Mesodermal cell (in vitro differentiated cells): ENCODE measurements around the gene OPCML.

Source experiments
- H3K27ac ChIP-seq: 2 replicates; pipeline ENCODE4 v1.7.0; 2013; ENCODE audit warnings: mild to moderate bottlenecking, low read depth, low read length, moderate library complexity; ENCODE audit not compliant: severe bottlenecking
- H3K36me3 ChIP-seq: 2 replicates; pipeline ENCODE4 v1.7.1; 2013; ENCODE audit warnings: mild to moderate bottlenecking, low read length, moderate library complexity; ENCODE audit not compliant: control insufficient read depth, insufficient read depth
- H3K4me1 ChIP-seq: one replicate; pipeline ENCODE4 v1.7.1; 2013; ENCODE audit warnings: mild to moderate bottlenecking, low read length; ENCODE audit not compliant: insufficient read depth, control insufficient read depth, poor library complexity, severe bottlenecking
- H3K4me3 ChIP-seq: 2 replicates; pipeline ENCODE4 v1.7.0; 2013; ENCODE audit warnings: low read length, control low read depth, mild to moderate bottlenecking; ENCODE audit not compliant: insufficient read depth, poor library complexity, severe bottlenecking; ENCODE audit errors: extremely low read depth
- H3K9me3 ChIP-seq: 2 replicates; pipeline ENCODE4 v1.7.1; 2013; ENCODE audit warnings: mild to moderate bottlenecking, low read length, moderate library complexity; ENCODE audit not compliant: control insufficient read depth
- WGBS, 2 experiments: methylation state at CpG; one replicate each; pipeline ENCODE4 v1.1.5; 2013; ENCODE audit warnings: missing lambda C conversion rate in 2 of 2; ENCODE audit not compliant: insufficient coverage in 2 of 2; 5-methylcytosine and 5-hydroxymethylcytosine counted together

OPCML gene

DNA sequence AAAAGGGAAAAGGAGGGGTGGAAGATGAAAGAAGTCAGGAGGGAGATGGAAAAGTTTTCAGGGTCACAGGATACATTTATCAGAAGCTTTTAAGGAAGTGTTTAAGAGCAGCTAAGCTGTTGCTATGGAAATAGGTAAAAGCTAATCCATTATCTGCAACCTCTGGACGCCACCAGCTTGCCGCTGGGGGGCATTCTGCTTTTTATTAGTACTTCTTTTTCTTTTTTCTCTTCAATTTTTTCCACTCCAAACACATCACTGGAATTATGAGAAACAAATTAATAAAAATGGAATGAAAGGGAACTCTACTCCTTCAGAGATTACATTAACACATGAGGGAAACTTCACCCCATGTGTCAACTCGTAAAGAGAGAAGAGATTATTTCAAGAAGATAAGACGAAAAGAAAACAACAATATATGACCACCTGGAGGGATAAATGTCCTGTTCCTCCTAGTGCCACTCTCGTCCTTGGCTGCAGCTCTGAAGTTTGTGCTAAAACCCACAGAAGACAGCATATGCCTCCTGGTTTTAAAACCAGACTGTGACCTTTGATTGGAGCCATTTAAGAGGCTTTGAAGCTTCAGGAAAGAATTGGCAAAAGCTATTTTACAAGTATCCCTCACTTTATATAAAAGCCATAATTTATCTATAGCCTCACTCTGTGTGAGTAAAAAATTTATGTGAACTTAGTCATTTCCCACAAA is 972.8 kb downstream of the OPCML start:
- Histone ChIP-seq H3K4me3 (no peak overlapping the region), H3K36me3 (no peaks in the 10 kb centered on the region), H3K27ac (no peak overlapping the region), H3K9me3 (no peaks in the 10 kb centered on the region), H3K4me1 (no peaks in the 10 kb centered on the region)
- 40 to 54% methylated on average over 1 to 3 of the region's 5 CpGs for WGBS, 2 experiments

DNA sequence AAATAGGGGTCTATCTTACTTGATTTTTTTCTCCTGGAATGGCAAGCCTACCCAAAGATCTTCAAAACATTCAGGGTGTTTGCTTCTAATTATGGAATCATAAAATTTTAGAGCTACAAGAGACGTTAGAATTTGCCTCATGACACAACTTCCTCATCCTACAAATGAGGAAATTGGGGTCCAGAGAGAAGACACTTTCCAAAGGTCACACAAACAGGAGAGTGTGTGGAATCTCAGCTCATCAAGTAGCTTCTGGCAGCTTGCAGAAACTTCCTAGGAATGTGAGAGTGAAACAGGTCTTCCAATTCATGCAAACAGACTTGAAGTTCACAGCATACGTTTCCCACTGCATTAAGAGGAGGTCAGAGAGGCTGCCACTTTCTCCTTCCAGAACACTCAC is 976.0 kb downstream of the OPCML start:
- Histone ChIP-seq H3K27ac (no peak overlapping the region), H3K4me1 (no peaks in the 10 kb centered on the region), H3K36me3 (no peaks in the 10 kb centered on the region), H3K9me3 (no peaks in the 10 kb centered on the region), H3K4me3 (no peak overlapping the region)
- WGBS, 2 experiments, result 57 to 86% methylated on average over 1 of the region's 2 CpGs

DNA sequence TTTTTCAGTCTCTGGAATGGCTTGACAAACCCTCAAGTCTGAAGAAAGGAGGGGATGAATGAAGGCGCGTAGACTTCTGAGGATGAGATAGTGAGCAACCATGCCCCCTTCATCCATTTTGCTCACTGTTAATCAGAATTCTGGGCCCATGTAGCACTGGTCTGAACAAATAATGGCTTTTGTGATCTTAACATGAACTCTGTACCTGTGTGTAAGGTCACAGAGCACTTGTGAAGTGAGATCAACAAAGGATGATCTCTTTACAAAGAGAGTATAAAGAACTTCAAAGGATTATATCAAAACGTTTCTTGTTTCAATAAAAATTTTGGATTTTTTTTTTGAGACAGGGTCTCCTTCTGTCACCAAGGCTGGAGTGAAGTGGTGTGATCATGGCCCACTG is 976.7 kb downstream of the OPCML start:
- Histone ChIP-seq H3K4me1 (no peaks in the 10 kb centered on the region), H3K9me3 (no peaks in the 10 kb centered on the region), H3K27ac (no peak overlapping the region), H3K4me3 (no peak overlapping the region), H3K36me3 (no peaks in the 10 kb centered on the region)
- 100% methylated on average over 2 of the region's 3 CpGs; no CpG with 5 or more reads in 1 of the 2 experiments for WGBS, 2 experiments

DNA sequence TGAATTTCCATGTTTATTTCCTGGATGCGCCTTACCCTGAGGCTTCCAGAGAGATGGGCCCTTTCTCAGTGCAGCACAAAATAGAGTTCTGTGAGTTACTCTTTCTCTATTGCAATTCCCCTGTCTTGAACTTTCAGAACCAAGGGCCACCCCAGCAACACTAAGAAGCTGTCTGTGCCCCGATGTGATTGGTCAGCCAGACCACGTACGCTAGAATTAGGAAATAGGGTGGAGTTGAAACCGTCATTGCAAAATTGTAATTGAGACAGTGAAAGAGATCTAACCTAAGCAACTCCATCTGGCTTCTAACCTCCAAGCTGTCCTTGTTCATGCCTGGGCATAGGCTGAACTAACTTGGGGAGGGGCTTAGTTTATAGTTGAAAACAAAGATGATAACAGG is 981.3 kb downstream of the OPCML start:
- Histone ChIP-seq H3K4me3 (no peak overlapping the region), H3K9me3 (no peaks in the 10 kb centered on the region), H3K4me1 (no peaks in the 10 kb centered on the region), H3K27ac (no peak overlapping the region), H3K36me3 (no peaks in the 10 kb centered on the region)
- 90 to 100% methylated on average over 1 to 4 of the region's 5 CpGs for WGBS, 2 experiments

DNA sequence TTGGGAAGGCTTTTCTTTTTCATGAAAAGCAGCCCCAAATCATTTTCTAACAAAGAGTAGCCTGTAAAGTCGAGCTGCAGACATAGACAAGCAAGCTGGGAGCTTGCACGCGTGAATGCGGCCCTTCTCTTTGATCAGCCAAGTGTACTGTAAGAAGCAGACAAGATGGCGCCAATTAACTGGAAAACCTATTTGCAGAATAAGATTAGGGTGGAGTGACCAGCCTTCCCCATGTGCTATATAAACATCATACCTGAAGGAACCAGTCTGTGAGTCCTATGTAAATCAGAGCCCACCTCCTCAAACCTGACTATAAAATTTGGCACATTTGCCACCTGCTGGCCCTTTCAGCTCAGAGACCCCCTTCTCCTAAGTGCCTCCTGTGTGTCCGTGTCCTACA is 982.7 kb downstream of the OPCML start:
- H3K36me3 ChIP-seq, result no peaks in the 10 kb centered on the region
- no peak overlapping the region for H3K27ac ChIP-seq
- H3K9me3 ChIP-seq, result no peaks in the 10 kb centered on the region
- H3K4me1 ChIP-seq, result no peaks in the 10 kb centered on the region
- no peak overlapping the region for H3K4me3 ChIP-seq
- 94% methylated on average over 3 to 4 of the region's 6 CpGs for WGBS, 2 experiments

DNA sequence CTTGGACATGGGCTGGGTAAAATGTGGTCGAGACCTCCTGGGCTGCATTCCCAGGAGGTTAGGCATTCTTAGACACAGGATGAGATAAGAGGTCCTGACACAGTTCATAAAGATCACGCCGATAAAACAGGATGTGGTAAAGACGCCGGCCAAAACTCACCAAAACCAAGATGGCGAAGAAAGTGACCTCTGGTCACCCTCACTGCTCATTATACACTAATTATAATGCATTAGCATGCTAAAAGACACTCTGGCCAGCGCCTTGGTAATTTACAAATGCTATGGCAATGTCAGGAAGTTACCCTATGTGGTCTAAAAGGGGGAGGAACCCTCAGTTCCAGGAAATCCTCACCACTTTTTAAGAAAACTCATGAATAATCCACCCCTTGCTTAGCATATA is 983.3 kb downstream of the OPCML start:
- WGBS, 2 experiments, result 82 to 83% methylated on average over 3 to 4 of the region's 7 CpGs
- Histone ChIP-seq H3K9me3 (no peaks in the 10 kb centered on the region), H3K27ac (no peak overlapping the region), H3K4me1 (no peaks in the 10 kb centered on the region), H3K36me3 (no peaks in the 10 kb centered on the region), H3K4me3 (no peak overlapping the region)

DNA sequence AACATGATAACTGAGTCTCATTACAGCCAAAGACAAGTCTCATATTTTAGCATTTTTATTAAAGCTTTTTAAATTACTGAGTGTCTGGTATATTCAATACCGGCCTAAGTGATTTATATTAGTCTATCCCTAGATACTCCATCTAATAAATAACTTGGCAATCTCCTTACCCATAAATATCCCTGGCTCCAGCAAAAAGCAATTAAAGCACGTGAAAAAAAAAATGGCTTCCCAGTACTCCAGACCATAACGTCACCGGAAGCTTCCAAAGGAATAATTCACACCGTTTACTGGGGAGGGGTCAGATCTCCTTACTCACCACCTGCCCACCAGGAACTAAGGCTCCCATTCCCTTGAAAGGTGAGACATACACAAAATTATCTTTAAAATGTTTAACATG is 988.3 kb downstream of the OPCML start:
- WGBS, 2 experiments, result 95 to 96% methylated on average over 3 to 4 of the region's 5 CpGs
- Histone ChIP-seq H3K4me3 (no peak overlapping the region), H3K4me1 (no peaks in the 10 kb centered on the region), H3K9me3 (no peaks in the 10 kb centered on the region), H3K27ac (no peak overlapping the region), H3K36me3 (no peaks in the 10 kb centered on the region)

DNA sequence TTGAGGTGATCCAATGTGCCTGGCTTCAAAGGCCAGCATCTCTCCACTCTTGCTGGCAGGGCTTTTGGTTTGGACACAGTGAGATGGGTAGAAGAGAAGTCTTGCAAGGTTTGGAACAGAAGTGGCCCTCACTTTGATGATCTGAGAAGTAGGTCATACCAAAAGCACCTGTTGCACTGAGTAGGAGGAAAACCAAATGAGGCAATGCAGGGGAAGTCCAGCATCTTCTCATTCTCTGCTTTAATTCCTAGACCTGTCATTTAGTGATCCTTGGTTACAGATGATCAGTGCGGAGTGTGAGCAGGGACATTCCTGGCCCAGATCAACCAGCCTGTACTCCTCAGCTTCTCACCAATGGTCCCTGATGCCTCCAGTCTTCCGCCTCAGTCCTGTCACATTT is 990.5 kb downstream of the OPCML start:
- 92 to 100% methylated on average over 2 of the region's 2 CpGs for WGBS, 2 experiments
- Histone ChIP-seq H3K36me3 (no peaks in the 10 kb centered on the region), H3K4me3 (no peak overlapping the region), H3K27ac (no peak overlapping the region), H3K9me3 (no peaks in the 10 kb centered on the region), H3K4me1 (no peaks in the 10 kb centered on the region)

DNA sequence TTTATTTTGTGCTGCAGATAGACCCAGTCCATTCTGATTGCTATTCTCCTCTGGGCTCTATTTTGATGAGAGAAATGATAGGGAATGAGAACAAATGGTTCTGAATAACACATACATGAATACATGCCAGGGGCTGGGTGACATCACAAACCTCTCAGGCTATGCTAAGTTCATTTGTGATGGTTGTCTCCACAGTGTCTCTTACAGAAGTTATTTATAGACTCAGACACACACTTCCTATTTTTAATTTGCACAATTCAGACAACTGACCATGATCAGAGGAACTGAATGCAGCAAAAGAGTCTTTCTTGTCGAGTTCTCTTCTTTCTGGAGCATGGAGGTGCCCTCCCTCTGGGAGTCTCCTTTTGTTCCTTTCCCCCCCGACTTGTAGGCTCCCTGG is 991.7 kb downstream of the OPCML start:
- H3K4me3 ChIP-seq, result no peak overlapping the region
- no peaks in the 10 kb centered on the region for H3K4me1 ChIP-seq
- no peak overlapping the region for H3K27ac ChIP-seq
- H3K36me3 ChIP-seq, result no peaks in the 10 kb centered on the region
- WGBS, 2 experiments, result 44 to 54% methylated on average over 2 of the region's 2 CpGs
- H3K9me3 ChIP-seq, result no peaks in the 10 kb centered on the region

DNA sequence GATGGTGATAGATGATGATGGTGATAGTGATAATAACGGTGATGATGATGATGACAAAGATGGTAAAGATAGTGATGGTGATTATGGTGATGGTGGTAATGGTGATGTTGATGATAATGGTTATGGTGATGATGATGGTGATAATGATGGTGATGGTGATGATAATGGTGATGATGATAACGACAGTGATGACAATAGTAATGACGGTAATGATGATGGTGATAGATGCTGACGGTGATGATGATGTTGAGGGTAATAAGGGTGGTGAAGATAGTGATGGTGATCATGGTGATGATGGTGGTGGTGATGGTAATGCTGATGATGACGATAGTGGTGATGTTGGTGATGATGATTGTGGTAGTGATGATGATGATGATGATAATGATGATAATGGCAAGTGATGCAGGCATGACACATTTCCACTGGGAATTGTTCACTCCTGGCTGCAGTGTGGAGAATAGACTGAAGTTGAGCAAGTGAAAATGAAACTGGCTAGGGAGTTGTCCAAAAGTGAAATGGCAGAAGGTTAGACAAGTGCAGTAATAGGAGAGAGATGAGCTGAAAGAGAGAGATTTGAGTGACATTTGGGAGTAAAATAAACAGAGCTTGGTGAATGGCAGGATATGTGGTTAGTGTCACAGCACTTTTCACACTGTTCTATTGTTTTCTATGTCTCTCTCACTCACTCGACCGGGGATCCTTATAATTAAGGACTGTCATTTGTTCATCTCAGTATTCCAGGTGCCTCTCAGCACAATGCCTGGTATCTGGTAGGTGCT is 992.5 kb downstream of the OPCML start:
- H3K36me3 ChIP-seq, result no peaks in the 10 kb centered on the region
- WGBS, 2 experiments, result 77 to 90% methylated on average over 5 to 7 of the region's 7 CpGs
- no peaks in the 10 kb centered on the region for H3K4me1 ChIP-seq

DNA sequence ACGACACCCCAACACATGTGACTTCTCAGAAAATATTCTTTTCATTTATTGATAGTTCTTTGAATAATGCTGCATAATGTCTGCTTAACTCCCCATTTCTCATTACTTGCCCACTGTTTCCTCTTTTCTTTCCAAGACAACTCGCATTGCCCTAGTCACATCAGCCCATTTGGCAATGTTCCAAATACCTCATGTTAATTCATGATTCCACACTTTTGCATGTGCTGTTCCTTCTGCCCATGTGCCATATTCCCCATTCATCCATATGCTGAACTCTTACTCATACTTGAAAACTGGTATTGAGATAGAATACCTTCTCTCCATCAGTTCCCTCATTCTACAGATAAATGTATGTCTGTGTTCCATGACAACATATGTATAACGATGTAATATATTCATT is 993.7 kb downstream of the OPCML start:
- Histone ChIP-seq H3K36me3 (no peaks in the 10 kb centered on the region), H3K4me1 (no peaks in the 10 kb centered on the region), H3K4me3 (no peak overlapping the region), H3K27ac (no peak overlapping the region), H3K9me3 (no peaks in the 10 kb centered on the region)
- 86 to 91% methylated on average over 1 of the region's 3 CpGs for WGBS, 2 experiments

More for the DNA sequence above, 992.5 kb downstream of the OPCML start:
- H3K9me3 ChIP-seq, result no peaks in the 10 kb centered on the region
- no peak overlapping the region for H3K27ac ChIP-seq
- H3K4me3 ChIP-seq, result no peak overlapping the region
